Activated T-helper 1 cell treated with Interleukin-2 at 50 U/mL for 16 hours (primary cell): ENCODE measurements around the gene WFDC11.
"Not testable (repeated sequence)": the region's sequence is repeated elsewhere in the genome, so short reads cannot be mapped to it uniquely, and the experiment has no call there.

Source experiments
- DNase-seq: peaks from one replicate; pipeline ENCODE4 v3.0.0-alpha.2; 2020; ENCODE audit warnings: low read depth

Gene WFDC11

DNA sequence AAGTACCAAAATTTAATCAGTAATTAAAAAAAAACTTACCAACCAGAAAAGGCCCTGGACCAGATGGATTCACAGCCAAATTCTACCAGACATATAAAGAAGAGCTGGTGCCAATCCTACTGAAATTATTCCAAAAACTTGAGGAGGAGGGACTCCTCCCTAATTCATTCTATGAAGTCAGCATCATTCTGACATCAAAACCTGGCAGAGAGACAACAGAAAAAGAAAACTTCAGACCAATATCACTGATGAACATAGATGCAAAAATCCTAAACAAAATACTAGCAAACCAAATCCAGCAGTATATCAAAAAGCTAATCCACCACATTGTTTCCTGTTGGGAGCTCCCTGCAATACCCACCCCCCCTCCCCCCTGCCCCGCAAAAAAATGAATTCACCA, at the start of gene WFDC11:
Gene WFDC11, minus strand, starts transcription at position 101 of the 400 bp plus-strand sequence. CDS start 19,639 bp downstream, outside the sequence.
- no peak for DNase-seq

DNA sequence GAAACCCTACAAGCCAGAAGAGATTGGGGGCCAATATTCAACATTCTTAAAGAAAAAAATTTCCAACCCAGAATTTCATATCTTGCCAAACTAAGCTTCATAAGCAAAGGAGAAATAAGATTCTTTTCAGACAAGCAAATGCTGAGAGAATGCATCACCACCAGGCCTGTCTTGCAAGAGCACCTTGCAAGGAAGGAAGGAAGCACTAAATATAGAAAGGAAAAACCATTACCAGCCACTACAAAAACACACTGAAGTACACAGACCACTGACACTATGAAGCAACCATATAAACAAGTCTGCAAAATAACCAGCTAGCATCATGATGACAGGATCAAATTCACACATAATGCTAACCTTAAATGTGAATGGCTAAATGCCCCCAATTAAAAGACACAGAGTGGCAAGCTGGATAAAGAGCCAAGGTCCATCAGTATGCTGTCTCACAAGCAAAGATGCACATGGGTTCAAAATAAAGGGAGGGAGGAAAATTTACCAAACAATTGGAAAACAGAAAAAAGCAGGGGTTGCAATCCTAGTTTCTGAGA, 46.2 kb upstream of the WFDC11 start:
- DNase-seq: not testable (repeated sequence)

DNA sequence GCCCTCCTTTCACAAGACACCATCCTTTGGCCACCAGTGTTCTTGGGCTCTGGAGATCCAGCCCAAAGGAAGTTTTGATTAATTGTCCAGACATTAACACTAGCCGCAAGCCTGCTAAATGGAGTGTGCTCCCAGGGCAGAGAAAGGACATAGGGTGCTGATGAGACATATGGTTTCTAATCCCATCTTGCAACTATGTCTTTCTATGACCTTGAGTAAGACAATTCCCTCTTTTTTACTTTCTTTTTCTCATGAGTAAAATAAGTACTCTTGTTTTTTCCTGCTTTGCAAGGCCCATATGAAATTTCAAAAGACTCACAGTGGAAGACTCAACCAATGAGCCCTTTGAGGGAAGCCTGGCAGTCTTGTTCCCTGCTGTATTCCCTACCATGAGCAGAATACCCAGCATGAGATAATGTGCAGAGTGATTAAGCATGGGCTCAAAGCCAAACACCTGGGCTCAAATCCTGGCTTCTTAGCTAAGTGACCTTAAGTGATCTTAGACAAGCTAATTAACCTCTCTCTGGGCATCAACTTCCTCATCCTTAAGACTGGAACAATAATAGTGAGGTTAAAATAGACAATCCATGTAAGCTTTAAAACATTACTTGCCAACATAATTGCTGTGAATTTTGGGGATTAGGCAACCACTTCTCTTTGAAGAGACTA, 35.1 kb upstream of the WFDC11 start, which contains the start of gene WFDC10B:
Gene WFDC10B, minus strand, starts transcription at position 51 of the 669 bp plus-strand sequence. CDS start 19,027 bp downstream, outside the sequence.
- DNase-seq: no peak

DNA sequence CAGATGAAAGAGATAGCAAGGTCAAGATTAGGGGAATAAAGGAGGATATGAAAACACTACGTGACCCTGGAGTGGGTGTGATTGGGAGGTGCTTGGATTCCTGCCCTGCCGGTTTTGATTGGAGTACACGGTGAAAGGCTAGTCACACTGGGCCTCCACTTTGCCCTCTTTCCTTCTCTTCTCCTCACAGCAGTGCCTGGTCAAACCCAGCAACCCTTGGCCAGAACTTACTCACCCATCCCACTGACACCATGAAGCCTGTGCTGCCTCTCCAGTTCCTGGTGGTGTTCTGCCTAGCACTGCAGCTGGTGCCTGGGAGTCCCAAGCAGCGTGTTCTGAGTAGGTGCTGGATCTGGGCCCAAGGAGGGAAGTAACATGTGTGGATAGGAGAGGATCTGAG, 31.8 kb upstream of the WFDC11 start, which contains the start of gene WFDC13:
Gene WFDC13, plus strand, starts transcription at position 166 of the 400 bp plus-strand sequence. Its CDS starts 86 bp downstream, at position 252.
- no peak for DNase-seq

DNA sequence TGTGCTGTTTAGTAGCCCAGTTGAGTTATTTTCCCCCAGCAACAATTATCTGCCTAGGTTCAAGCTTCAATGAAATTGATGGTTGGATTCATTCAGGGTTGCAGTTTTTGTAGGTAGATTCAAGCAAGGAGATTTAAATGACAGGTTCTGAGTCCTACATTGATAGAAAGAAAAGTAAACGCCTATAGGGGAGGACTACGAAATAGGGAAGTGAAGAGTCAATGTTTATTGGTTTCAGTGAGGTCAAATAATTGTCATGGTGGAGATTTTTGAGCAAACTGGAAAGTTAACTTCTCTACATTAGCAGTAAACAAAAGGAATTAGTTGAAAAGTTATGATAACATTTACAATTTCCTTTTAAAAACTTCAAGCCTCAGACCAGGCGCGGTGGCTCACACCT, 31.1 kb upstream of the WFDC11 start:
- DNase-seq: no peak

DNA sequence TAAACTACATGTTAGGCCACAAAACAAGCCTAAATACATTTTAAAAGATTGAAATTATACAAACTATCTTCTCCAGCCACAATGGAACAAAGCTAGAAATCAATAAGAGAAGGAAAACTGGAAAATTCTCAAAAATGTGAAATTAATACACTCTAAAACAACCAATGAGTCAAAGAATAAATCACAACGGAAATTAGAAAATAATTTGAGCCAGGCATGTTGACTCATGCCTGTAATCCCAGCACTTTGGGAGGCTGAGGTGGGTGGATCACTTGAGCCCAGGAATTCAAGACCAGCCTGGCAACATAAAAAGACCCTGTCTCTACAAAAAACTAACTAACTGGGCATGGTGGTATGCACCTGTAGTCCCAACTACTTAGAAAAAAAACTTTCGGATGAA, 25.5 kb upstream of the WFDC11 start:
- DNase-seq: no peak

DNA sequence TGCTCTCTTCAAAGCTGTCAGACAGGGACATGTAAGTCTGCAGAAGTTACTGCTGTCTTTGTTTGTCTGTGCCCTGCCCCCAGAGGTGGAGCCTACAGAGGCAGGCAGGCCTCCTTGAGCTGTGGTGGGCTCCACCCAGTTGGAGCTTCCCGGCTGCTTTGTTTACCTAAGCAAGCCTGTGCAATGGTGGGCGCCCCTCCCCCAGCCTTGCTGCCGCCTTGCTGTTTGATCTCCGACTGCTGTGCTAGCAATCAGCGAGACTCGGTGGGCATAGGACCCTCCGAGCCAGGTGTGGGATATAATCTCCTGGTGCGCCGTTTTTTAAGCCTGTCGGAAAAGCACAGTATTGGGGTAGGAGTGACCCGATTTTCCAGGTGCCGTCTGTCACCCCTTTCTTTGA, 23.3 kb upstream of the WFDC11 start:
- DNase-seq: not testable (repeated sequence)

DNA sequence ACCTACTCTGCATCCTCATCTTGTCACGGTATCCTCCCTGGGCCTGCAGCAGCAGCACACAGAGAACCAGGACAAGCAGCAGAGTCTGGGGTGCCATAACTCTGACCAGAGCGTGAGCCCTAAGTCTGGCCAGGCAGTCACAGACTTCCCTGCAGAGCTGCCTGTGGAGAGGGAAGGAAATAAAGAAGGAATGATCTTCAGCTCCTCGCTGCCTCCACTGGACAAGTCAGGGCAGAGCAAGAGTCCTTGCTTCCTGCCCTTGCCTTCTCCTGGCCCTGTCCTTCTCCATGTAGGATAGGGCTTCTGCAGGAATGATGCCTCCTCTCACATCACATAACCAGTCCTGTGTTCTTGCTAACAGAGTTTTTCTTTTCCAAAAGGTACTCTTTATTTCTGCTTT, 15.9 kb upstream of the WFDC11 start:
- no peak for DNase-seq

DNA sequence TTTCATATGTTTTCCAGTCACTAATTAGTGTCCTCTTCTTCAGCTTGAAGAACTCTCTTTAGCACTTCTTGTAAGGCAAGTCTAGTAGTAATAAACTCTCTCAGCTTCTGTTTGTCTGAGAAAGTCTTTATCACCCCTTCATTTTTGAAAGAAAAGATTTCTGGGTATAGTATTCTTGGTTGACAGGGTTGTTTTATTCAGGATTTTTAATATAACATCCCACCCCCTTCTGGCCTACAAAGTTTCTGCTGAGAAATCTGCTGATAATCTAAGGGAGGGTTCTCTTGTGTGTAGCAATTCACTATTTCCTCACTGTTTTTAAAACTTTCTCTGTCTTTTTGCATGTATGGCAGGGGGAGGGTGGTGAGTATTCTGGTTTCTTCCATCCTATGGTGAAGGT, 9.6 kb upstream of the WFDC11 start:
- no peak for DNase-seq

DNA sequence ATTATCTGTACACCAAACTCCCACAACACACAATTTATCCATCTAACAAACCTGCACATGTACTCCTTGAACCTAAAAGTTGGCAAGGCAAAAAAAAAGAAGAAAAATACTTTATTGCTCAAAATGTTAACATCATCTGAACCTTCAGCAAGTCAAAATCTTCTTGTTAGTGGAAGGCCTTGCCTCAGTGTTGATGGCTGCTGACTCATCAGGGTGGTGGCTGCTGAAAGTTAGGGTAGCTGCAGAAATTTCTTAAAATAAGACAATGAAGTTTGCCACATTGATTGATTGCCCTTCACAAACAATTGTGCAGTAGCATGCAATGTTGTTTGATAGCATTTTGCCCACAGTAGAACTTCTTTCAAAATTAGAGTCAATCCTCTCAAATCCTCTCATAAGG, 2.7 kb upstream of the WFDC11 start:
- DNase-seq: no peak

DNA sequence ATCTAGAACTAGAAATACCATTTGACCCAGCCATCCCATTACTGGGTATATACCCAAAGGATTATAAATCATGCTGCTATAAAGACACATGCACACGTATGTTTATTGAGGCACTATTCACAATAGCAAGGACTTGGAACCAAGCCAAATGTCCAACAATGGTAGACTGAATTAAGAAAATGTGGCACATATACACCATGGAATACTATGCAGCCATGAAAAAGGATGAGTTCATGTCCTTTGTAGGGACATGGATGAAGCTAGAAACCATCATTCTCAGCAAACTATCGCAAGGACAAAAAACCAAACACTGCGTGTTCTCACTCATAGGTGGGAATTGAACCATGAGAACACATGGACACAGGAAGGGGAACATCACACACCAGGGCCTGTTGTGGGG, 13.0 kb downstream of the WFDC11 start:
- DNase-seq: not testable (repeated sequence)

DNA sequence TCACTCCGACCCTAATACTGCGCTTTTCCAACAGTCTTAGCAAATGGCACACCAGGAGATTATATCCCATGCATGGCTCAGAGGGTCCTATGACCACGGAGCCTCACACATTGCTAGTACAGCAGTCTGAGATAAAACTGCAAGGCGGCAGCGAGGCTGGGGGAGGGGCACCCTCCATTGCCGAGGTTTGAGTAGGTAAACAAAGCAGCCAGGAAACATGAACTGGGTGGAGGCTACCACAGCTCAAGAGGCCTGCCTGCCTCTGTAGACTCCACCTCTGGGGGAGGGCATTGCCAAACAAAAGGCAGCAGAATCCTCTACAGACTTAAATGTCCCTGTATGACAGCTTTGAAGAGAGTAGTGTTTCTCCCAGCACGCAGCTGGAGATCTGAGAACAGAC, 18.3 kb downstream of the WFDC11 start:
- DNase-seq: not testable (repeated sequence)

DNA sequence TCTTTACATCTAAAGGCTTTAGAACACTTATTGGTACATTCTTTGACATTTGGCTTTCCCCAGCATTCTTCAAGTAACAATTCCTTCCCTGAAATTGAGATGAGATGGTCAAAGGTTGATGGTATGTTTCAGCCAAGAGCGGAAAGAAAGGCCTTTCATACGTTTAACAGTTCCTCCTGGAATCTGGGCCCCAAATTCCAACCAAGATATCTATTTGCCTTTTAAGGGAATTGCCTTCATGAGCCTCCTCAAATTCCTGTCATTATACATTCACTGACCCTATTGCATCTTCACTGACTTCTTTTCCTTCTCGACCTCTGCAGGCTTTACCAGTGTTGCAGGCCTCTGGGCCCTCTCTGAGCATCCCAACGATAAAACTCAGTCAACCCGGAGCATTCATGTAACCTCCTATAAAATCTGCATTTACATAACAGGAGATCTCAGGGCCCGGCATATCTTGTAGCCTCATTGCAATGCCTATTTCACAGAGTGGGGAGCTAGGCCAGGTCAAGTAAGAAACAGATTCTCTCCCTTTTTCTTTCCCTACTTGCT, 20.7 kb downstream of the WFDC11 start:
- DNase-seq: no peak

DNA sequence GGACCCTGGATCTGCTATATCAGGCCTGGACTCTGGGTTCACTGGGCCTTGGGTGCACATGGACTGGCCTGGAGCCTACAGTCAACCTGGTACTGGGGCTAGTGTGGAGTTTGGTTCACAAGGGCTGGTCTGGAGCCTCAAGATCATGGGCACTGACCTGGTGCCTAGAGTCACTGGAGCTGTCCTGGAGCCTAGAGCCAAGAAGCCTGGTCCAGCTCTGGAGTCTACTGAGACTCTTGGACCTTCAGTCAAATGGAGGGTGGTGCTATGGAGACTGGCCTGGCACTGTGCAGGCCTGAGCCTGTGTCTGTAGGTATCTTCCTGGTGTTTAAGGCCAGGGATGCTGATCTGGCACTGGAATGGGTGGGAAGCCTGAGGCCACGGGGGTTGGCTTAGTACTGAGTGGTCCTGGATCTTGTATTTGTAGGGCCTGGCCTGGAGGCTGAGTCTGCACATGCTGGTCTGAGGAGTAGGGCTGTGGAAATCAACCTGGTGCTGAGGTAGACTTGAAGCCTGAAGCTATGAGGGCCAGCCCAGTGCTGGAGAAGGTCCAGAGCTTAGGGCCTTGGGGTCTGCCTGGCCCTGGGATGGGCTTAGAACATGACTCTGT, 22.5 kb downstream of the WFDC11 start:
- no peak for DNase-seq

DNA sequence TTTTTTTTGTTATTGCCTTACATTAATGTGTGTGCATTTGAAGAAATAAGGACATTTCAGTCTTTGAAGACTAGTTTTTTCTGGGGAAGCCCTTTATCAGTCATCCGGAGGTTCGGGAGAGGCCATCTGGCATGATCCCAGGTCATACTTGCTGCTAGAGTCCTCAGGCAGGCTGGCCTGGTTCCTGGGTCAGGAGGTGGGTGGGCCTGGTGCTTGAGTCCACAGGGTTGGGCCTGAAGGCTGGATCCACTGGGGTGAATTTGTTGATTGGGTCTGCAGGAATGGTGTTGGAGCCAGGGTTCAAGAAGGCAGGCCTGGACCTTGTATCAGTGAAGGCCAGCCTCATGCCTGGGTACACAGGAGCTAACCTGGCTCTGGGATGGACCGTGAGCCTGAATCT, 23.2 kb downstream of the WFDC11 start:
- no peak for DNase-seq

DNA sequence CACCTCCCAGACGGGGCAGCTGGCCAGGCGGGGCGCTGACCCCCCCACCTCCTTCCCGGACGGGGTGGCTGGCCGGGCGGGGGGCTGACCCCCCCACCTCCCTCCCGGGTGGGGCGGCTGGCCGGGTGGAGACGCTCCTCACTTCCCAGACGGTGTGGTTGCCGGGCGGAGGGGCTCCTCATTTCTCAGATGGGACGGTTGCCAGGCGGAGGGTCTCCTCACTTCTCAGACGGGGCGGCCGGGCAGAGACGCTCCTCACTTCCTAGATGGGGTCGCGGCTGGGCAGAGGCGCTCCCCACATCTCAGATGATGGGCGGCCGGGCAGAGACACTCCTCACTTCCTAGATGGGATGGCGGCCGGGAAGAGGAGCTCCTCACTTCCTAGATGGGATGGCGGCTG, 24.2 kb downstream of the WFDC11 start:
- DNase-seq: not testable (repeated sequence)

DNA sequence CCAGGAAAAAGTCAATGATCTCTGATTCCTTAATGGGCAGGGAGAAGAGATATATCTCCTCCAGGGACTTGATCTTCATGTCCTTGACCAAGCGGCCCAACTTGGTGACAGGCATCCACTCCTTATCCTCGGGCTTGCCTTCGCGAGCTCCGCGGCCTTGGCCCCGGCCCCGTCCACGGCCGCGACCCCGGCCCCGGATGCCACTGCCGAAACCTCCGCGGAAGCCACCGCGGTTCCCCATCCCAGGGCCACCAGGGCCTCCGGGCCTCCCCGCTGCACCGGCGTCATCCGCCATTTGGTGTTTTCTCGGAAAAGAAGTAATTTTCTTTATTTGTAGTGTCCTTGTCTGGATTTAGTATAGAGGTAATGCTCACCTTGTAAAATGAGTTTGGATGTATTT, 29.0 kb downstream of the WFDC11 start:
- not testable (repeated sequence) for DNase-seq

DNA sequence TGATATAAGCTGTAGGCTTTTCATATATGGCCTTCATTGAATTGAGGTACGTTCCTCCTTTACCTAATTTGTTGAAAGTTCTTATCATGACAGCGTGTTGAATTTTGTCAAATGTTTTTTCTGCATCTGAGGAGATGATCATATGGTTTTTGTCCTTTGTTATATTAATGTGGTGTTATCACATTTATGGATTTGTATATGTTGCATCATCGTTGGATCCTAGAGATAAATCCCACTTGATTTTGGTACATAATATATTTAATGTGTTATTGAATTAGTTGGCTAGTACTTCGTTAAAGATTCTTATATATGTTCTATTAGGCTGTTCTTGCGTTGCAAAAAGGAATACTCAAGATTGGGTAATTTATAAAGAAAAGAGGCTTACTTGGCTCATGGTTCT, 30.4 kb downstream of the WFDC11 start:
- no peak for DNase-seq

DNA sequence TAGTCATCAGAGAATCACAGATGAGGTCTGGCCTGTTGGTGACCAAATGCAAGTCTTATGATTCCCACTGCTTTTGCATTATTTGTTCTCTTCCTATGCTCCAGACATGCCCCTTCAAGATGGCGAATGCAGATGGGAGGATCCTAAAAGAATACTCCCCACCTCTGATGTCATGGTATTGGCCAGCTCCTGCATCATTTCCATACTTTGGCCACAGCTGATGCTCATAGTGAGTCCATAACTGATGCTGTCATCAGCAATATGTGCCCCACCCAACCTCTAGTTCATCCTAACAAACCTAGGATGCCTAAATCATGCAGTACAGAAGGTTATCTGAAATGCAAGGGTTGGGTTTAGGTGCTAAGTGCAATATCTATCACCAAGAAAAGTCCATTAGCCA, 33.5 kb downstream of the WFDC11 start:
- no peak for DNase-seq

DNA sequence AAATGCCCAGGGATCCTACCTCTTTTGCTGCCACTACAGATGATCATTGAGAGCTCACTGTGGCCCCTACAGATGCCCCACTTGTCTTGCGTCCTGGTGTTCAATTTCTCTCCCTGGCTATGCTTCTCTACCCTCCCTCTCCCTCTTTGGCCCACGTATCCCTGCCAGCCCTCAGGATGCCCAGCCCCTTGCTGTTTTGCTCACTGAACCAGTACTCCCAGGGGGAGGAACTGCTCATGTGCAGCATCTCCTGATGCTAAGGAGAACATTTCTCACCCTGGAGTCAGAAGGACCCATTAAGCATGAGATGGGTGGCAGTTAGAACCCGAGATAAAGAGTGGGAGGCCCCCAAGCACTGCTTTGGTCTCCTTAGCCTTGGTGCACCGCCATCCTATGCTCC, 38.9 kb downstream of the WFDC11 start, which contains the start of gene WFDC9:
Gene WFDC9, minus strand, starts transcription at position 101 of the 400 bp plus-strand sequence. CDS start 21,103 bp downstream, outside the sequence.
- DNase-seq: no peak

DNA sequence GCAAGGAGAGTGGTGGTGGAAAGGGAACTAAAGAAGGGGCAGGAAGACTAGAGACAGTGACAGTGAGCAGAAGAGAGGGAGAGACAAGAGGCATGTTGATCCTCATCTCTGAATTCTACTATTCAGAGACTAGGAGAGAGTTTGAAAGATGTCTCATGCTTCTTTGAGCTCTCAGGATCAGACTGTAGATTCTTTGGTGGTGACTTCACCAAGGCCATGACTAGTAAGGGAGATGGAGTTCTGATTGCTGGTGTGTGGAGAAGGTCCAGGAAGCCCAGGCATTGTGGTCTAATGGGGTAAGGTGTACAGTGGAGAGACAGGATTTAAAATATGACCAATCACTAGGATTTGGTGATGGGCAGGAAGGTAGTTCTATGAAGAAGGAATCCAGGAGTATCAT, 39.7 kb downstream of the WFDC11 start:
- DNase-seq: no peak

DNA sequence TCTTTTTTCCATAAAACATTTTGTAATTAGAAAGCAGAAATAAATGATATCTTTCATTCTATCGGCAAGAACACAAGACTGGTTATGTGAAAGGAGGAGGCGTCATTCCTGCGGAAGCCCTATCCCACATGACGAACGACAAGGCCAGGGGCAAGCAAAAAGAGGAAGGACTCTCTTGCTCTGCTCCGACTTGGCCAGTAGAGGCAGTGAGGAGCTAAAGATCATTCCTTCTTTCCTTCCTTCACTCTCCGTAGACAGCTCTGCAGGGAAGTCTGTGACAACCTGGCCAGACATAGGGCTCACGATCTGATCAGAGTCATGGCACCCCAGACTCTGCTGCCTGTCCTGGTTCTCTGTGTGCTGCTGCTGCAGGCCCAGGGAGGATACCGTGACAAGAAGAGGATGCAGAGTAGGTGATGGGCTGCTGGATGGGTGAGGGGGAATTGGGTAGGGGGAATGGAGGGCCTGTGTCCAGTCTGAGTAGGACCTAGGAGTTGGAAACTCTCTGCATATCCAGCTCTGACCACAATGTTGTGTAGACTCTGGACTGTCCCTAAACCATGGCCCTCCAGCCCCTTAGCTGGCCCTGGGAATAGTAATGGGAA, 40.4 kb downstream of the WFDC11 start, which contains the start of gene WFDC10A:
Gene WFDC10A, plus strand, starts transcription at position 244 of the 605 bp plus-strand sequence. Its CDS starts 75 bp downstream, at position 319.
- no peak for DNase-seq
